Mesodermal cell (in vitro differentiated cells): Measurements from ENCODE around the gene DHX30.

ENCODE experiments used
- H3K27ac ChIP-seq: 2 replicates; pipeline ENCODE4 v1.7.0; 2013; ENCODE audit warnings: mild to moderate bottlenecking, low read depth, low read length, moderate library complexity; ENCODE audit not compliant: severe bottlenecking
- H3K36me3 ChIP-seq: 2 replicates; pipeline ENCODE4 v1.7.1; 2013; ENCODE audit warnings: mild to moderate bottlenecking, low read length, moderate library complexity; ENCODE audit not compliant: control insufficient read depth, insufficient read depth
- H3K4me1 ChIP-seq: one replicate; pipeline ENCODE4 v1.7.1; 2013; ENCODE audit warnings: mild to moderate bottlenecking, low read length; ENCODE audit not compliant: insufficient read depth, control insufficient read depth, poor library complexity, severe bottlenecking
- H3K4me3 ChIP-seq: 2 replicates; pipeline ENCODE4 v1.7.0; 2013; ENCODE audit warnings: low read length, control low read depth, mild to moderate bottlenecking; ENCODE audit not compliant: insufficient read depth, poor library complexity, severe bottlenecking; ENCODE audit errors: extremely low read depth
- H3K9me3 ChIP-seq: 2 replicates; pipeline ENCODE4 v1.7.1; 2013; ENCODE audit warnings: mild to moderate bottlenecking, low read length, moderate library complexity; ENCODE audit not compliant: control insufficient read depth
- WGBS, 2 experiments: methylation state at CpG; one replicate each; pipeline ENCODE4 v1.1.5; 2013; ENCODE audit warnings: missing lambda C conversion rate in 2 of 2; ENCODE audit not compliant: insufficient coverage in 2 of 2; 5-methylcytosine and 5-hydroxymethylcytosine counted together

DHX30 gene

GRCh38 chr3:47888986-47889757 lies 86.2 kb downstream of the DHX30 start:
- no peak overlapping the region for H3K27ac ChIP-seq
- peaks cover 17% of the 10 kb centered on the region for H3K4me1 ChIP-seq
- H3K9me3 ChIP-seq, result no peaks in the 10 kb centered on the region
- no peak overlapping the region for H3K4me3 ChIP-seq
- WGBS, 2 experiments, result 100% methylated on average over 1 of the region's 4 CpGs; no CpG with 5 or more reads in 1 of the 2 experiments
- H3K36me3 ChIP-seq, result peaks cover 76% of the 10 kb centered on the region

DNA sequence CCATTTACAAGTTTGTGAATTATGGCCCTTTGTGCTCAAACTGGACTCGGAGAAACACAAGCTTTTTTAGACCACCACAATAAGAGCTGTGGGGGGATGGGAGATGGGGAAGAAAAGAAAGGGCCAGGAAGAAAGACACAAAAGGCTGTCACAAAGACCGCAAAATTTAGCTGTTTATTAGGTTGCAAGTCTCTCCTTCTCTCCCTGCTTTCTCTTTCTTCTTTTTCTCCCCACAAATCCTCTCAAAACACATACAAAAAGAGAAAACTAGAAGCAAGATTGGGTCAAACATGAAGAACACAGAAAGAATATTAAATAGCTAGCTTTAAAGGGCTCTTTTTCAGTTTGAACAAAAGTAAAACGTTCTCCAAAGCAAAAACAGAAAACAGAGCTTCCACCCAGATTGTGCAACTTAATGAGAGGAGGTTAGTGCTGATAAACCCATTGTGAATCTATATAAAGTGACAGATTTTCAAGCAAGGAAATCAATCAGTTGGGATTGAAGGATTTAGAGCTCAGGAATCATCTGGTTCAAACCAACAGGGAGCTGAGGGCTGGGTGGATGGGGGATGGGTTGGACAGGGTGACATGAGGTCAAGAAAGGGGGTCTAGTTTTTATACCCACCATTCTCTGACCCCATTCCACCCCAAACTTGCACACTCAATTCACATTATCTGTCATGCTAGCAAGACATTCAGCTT lies 87.3 kb downstream of the DHX30 start:
- Histone ChIP-seq H3K4me3 (no peak overlapping the region), H3K9me3 (no peaks in the 10 kb centered on the region), H3K36me3 (peaks cover 72% of the 10 kb centered on the region), H3K4me1 (peaks cover 14% of the 10 kb centered on the region), H3K27ac (peak overlapping the region; percentile 86)
- WGBS, 2 experiments, result 20% methylated on average over 1 of the region's 3 CpGs; no CpG with 5 or more reads in 1 of the 2 experiments

DNA sequence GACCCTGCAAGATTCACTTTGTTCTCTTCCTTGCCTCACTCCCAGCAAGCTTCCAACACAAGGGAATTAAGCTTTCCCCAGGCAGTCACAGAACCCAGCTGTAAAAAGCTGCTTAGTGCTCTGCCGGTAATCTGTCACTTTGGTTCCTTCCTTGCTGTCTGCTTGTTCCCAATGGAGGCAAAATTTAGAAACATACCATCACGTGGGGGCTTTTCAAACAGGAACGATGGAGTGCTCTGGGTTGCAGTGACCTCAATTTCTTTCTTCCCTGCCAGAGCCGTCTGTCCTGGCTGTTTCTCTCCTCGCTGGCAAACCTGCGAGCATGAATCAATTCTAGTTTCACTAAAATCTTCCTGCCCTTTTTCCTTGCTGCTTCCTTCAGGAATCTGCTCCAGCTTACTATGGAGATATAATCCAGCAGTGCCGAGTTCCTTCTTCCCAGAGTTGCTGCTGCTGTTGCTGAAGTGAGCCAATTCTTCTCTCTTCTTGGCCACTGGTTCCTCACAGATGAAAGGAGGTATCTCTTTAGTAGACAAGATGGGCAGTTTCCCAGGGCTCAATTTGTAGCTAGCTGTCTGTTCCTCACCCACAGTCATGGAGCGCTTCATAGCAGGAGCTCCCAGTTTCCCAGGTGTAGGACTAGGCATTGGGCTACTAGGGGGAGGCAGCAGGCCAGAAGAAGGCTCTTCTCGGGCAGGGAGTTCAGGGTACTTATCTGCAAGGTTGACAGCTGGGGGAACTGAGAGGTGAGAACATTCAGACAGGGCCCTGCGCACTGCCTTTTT lies 88.1 kb downstream of the DHX30 start:
- WGBS, 2 experiments, result 79 to 88% methylated on average over 9 to 10 of the region's 10 CpGs
- H3K4me1 ChIP-seq, result peaks cover 11% of the 10 kb centered on the region
- H3K27ac ChIP-seq, result peak overlapping the region; percentile 86
- H3K9me3 ChIP-seq, result no peaks in the 10 kb centered on the region
- H3K36me3 ChIP-seq, result peaks cover 72% of the 10 kb centered on the region
- no peak overlapping the region for H3K4me3 ChIP-seq

DNA sequence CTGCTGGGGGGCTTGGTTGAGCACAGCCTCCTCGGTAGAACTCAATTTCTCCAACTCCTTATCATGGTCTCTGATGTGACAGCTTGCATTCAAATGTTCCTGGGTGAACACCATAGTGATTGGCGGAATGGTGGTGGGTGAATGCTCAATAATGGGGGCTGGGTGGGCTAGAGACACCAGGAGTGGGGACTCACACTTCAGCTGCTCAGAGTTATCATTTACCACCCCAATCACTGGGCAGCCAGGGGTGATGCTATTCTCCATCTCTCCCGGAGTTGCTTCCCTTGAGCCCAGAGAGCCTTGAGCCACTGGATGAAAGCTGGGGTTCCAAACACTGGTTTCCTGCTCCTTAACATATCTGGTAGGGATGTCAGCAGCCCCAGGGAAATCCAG lies 88.7 kb downstream of the DHX30 start:
- Histone ChIP-seq H3K4me3 (no peak overlapping the region), H3K4me1 (peaks cover 9% of the 10 kb centered on the region), H3K9me3 (no peaks in the 10 kb centered on the region), H3K27ac (peak overlapping the region; percentile 86), H3K36me3 (peaks cover 71% of the 10 kb centered on the region)
- 63 to 92% methylated on average over 1 to 2 of the region's 3 CpGs for WGBS, 2 experiments

DNA sequence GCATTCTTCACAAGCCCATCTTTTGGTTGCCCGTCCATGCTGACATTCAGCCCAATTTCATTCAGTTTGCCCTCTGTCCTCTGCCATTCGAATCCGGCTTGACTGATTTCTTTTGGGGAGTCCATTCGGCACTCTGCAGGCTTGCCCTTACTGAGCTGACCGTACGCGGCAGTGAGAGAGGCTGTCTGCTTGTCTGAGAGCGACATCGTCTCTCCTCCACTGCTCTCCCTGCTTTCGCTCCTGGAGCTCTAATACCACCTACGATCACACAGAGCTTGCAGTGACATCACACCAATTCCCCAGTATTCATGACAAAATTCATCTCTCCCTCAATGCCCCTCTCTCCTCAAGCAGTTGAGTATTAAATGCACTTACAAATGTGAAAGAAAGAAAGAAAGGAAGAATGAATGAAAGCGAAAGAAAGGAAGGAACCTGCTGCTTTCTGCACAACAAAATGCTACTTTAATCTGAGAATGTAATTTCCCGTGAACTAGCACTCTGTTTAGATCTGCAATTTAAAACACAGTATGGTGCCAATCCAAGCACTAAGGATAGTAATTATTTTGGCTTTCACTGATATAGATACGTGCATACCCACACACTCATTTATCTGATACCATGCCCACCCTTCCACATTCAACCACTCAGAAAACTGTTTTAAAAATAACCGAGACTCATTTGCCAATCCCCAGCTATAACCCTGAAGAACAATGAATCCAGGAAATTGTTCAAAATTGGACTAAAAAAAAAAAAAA lies 89.5 kb downstream of the DHX30 start:
- Histone ChIP-seq H3K4me1 (peaks cover 9% of the 10 kb centered on the region), H3K4me3 (no peak overlapping the region), H3K27ac (peak overlapping the region; percentile 86), H3K36me3 (peaks cover 78% of the 10 kb centered on the region), H3K9me3 (no peaks in the 10 kb centered on the region)
- 89 to 91% methylated on average over 12 of the region's 15 CpGs for WGBS, 2 experiments

DNA sequence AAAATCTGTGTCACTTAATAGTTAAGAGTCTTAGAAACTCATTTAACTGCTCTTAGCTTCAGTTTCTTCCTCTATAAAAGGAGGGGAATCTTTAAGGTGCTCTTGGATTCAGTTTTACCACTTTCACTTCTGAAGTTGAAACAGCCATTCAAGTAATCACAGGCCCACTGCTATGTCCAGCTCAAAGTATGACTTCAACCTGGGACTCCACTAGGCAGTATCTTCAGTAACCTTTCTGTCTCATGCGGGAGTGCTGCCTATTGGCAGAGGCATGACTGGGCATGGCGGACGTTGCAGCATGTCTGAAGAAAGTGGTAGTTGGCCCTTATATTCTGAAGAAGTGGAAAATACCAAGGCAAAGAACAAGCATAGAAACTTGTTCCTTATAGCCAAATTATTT lies 92.3 kb downstream of the DHX30 start:
- H3K36me3 ChIP-seq, result peaks cover 76% of the 10 kb centered on the region
- peaks cover 9% of the 10 kb centered on the region for H3K4me1 ChIP-seq
- H3K27ac ChIP-seq, result no peak overlapping the region
- no peaks in the 10 kb centered on the region for H3K9me3 ChIP-seq
- no peak overlapping the region for H3K4me3 ChIP-seq
- WGBS, 2 experiments, result 100% methylated on average over 1 of the region's 3 CpGs; no CpG with 5 or more reads in 1 of the 2 experiments

- peaks cover 77% of the 10 kb centered on the region for H3K36me3 ChIP-seq
- no peak overlapping the region for H3K27ac ChIP-seq
- H3K4me3 ChIP-seq, result no peak overlapping the region
- 93 to 94% methylated on average over 2 of the region's 3 CpGs for WGBS, 2 experiments
- peaks cover 2% of the 10 kb centered on the region for H3K4me1 ChIP-seq
- H3K9me3 ChIP-seq, result no peaks in the 10 kb centered on the region
These were observed 93.8 kb downstream of the DHX30 start for GRCh38 chr3:47896736-47897135.

GRCh38 chr3:47897954-47898353 lies 95.0 kb downstream of the DHX30 start:
- H3K27ac ChIP-seq, result no peak overlapping the region
- peaks cover 77% of the 10 kb centered on the region for H3K36me3 ChIP-seq
- no peak overlapping the region for H3K4me3 ChIP-seq
- H3K4me1 ChIP-seq, result no peaks in the 10 kb centered on the region
- no peaks in the 10 kb centered on the region for H3K9me3 ChIP-seq
- WGBS, 2 experiments, result 95 to 98% methylated on average over 2 to 3 of the region's 3 CpGs

DNA sequence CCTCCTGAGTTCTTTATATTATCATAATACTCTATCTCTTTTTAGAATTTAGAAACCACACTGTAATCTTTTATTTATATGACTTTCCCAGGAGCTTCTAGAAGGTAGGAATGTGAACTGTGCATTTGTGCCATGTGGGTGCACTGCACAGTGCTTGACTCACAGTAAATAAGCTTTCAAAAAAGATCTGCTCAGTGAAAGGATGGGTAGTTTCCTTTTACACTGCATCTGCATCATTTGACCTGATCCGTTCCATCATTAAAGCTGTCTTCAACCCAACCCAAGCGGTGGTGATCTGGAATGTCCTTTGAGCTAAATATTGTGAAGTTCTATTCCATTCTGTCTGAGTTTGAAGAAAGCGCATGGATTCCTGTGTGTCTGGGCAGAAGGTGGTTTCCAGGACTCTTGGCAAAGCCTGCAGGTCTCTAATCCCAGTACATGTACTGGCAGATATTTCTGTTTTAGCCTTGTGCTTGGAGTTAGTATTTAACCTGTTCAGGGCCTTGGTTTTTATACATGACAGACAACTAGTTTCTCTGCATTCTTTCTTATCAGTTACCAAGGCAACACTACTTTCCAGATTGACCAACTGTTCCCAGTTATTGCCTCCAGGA lies 96.7 kb downstream of the DHX30 start:
- 100% methylated on average over 1 of the region's 3 CpGs for WGBS, 2 experiments
- no peak overlapping the region for H3K27ac ChIP-seq
- H3K4me1 ChIP-seq, result no peaks in the 10 kb centered on the region
- no peaks in the 10 kb centered on the region for H3K9me3 ChIP-seq
- peaks cover 80% of the 10 kb centered on the region for H3K36me3 ChIP-seq
- H3K4me3 ChIP-seq, result no peak overlapping the region
